GM19023 (cell line): ENCODE data around the gene TMPO.
"Not testable (repeated sequence)": the region's sequence is repeated elsewhere in the genome, so short reads cannot be mapped to it uniquely, and the experiment has no call there.

ENCODE experiments used
- ATAC-seq: cut with Tn5 transposase; IDR thresholded peaks from one replicate; pipeline ENCODE4 v1.9.1; 2021; ENCODE audit warnings: mild to moderate bottlenecking, moderate library complexity; ENCODE audit not compliant: unreplicated experiment

TMPO gene, protein sequence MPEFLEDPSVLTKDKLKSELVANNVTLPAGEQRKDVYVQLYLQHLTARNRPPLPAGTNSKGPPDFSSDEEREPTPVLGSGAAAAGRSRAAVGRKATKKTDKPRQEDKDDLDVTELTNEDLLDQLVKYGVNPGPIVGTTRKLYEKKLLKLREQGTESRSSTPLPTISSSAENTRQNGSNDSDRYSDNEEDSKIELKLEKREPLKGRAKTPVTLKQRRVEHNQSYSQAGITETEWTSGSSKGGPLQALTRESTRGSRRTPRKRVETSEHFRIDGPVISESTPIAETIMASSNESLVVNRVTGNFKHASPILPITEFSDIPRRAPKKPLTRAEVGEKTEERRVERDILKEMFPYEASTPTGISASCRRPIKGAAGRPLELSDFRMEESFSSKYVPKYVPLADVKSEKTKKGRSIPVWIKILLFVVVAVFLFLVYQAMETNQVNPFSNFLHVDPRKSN

GRCh38 chr12:98515287-98516110 lies at the start of gene TMPO:
Gene TMPO (plus strand): TSS chr12:98515590. CDS start chr12:98515868, 278 bp downstream.
- peak; percentile 83 for ATAC-seq

GRCh38 chr12:98465950-98466602 lies 49.3 kb upstream of the TMPO start:
- no peak for ATAC-seq

DNA sequence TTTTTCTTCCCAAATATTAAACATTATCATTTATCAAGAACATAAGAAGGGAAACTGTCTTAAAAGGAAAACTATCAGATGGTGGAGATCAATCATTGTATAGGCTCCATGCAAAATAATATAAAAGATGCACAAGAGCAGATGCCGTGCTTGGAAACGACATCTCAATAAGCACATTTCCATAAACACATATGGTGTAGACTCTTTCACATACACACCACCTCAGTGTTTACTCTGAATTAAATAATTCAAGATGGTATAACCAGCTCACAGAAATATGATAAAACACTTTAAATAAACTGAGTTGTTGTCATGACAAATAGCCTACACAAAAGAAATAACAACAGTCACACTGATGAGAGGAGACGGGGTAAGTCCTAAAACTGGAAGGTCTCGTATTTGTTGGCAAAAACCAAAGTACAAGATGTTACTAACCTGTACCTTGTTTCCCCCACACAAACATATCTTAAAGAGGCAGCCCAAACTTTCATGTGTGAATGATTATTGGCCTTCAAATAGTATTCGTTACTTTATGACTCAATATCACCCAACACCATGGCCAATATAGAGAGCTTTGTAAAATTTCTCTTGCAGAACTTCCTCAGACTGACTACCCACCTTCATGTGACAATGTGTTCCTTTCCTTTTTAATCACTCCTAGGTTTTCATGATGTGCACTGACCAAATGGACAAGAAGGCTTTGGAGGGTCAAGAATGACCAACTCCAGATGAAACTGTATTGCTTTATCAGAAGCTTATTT lies 48.6 kb upstream of the TMPO start:
- ATAC-seq: no peak

DNA sequence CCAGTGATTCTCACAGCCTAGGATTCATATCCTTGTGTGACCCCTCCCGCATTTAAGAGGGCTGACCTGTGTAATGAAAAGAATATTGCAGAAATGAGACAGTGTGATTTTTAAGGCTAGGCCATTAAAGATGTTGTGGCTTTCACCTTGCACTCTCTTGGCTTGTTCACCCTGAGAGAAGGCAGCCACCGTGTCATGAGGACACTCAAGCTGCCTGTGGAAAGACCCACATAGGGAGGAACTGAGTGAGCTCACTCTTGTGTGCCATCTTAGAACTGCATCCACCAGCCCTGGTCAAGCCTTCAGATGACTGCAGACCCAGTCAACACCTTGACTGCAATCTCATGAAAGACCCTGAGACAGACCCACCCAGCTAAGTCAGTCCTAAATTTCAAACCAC lies 46.3 kb upstream of the TMPO start:
- ATAC-seq: no peak

GRCh38 chr12:98470469-98471082 lies 44.8 kb upstream of the TMPO start:
- ATAC-seq: no peak

- no peak for ATAC-seq
These were observed 44.3 kb upstream of the TMPO start for GRCh38 chr12:98471085-98471484.

- no peak for ATAC-seq
These were observed 39.9 kb upstream of the TMPO start for GRCh38 chr12:98475565-98475908.

DNA sequence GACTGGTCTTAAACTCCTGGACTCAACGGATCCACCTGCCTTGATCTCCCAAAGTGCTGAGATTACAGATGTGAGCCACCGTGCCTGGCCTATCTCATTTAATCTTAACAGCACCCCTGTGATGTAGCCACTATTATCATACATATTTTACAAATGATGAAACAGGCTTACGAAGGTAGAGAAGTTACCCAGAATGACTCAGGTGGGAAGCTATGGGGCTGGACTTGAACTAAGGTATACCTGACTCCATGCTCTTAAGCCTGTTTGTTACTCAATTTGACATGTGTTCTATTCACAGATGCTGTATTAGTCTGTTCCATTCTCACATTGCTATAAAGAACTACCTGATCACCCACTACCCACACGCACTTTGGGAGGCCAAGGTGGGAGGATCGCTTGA lies 36.8 kb upstream of the TMPO start:
- ATAC-seq: no peak

GRCh38 chr12:98483621-98484503 lies 31.5 kb upstream of the TMPO start:
- no peak for ATAC-seq

- no peak for ATAC-seq
These were observed 29.5 kb upstream of the TMPO start for GRCh38 chr12:98485792-98486340.

DNA sequence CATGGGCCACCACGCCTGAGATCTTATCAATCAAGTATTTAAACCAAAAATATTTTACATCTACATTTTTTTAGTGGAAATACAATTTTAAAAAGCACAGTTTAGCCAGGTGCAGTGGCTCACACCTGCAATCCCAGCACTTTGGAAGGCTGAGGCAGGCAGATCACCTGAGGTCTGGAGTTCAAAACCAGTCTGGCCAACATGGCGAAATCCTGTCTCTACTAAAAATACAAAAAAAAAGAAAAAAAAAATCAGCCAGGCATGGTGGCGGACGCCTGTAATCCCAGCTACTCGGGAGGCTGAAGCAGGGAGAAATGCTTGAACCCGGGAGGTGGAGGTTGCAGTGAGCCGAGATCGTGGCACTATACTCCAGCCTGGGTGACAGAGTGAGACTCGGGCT lies 27.0 kb upstream of the TMPO start:
- ATAC-seq: not testable (repeated sequence)

DNA sequence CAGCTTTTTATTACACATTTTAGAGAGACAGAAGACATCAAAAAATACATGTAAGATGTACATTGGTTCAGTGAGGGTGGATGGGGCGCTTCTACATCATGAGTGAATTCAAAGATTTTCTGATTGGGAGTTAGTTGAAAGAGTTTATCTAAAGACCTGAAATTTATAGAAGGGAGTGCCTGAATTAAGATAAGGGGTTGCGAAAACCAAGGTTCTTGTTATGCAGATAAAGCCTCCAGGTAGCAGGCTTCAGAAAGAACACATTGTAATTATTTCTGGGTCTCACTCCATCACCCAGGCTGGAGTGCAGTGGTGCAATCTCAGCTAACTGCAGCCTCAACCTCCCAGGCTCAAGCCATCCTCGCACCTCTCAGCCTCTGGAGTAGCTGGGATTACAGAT lies 26.2 kb upstream of the TMPO start:
- no peak for ATAC-seq

DNA sequence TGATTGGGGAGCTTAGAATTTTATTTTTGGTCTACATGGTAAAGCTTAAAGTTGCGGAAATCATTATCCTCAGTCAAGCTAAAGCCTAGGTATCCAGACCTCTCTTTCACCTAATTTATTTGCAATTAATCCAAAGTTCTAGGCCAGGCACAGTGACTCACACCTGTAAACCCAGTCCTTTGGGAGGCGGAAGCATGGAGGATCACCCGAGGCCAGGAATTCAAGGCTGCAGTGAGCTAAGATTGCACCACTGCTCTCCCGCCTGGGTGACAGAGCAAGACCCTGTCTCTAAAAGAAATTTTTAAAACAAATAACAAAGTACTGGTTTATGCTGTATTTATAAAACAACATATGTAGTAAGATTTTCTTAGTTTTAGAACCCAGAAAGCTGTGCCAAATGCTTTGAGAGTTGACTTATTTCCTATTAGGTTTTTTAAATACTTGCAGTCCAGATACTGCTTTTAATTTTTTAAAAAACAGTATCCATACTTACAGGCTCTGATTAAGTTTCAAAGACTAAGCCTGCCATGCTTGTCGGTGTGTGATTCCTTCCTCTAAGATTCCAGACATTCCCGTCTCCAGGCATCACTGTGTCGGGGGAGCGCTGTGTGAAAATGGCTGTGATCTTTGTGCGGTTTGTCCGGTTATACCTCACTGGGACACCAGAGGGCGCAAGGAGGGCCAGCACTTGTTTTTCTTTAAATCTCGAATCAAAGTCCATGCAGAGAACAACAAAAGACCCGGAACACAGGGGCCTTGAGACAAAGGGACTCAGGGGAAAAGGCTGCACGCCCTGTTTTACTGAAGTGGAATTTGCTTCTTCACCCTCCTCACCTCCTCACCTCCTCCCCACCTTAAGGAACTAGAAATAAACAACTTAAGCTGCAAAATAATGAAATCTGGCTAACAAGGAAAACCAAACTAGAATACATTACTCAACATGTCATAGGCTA lies 24.6 kb upstream of the TMPO start:
- ATAC-seq: peak; percentile 86

DNA sequence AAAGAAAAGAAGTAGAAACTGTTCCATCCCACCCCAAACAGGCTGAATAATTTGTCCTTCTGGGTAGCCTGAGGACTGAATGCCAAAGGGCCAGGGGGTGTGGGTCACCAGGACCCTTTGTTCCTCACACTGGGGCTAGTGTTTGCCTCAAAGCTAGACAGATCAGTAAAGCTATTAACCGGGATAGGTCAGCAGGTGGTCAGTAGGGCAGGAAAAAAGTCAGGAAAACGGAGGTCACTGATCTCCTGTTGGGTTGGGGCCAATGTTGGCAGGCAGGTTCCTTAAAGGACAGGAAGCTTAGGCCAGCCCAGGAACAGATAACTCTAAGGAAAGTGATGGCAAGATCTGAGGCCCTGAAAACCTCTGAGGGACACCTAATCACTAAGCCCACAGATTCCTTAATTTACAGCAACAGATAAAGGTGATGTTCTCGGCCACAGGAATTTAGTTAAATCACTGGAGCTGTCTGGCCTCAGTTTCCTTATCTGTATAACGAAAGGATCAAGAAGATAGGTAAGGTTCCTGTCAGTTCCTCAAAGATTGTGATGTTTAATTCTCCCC lies 22.7 kb upstream of the TMPO start:
- ATAC-seq: no peak

DNA sequence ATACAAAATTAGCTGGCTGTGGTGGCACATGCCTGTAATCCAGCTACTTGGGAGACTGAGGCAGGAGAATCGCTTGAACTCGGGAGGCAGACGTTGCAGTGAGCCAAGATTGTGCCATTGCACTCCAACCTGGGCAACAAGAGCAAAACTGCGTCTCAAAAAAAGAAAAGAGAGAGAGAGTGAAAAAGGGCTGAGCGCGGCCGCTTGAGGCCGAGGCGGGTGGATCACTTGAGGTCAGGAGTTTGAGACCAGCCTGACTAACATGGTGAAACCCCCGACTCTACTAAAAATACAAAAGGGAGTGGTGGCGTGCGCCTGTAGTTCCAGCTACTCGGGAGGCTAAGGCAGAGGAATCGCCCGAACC lies 14.1 kb upstream of the TMPO start:
- not testable (repeated sequence) for ATAC-seq

GRCh38 chr12:98503342-98503591 lies 12.1 kb upstream of the TMPO start:
- ATAC-seq: peak; percentile 58

DNA sequence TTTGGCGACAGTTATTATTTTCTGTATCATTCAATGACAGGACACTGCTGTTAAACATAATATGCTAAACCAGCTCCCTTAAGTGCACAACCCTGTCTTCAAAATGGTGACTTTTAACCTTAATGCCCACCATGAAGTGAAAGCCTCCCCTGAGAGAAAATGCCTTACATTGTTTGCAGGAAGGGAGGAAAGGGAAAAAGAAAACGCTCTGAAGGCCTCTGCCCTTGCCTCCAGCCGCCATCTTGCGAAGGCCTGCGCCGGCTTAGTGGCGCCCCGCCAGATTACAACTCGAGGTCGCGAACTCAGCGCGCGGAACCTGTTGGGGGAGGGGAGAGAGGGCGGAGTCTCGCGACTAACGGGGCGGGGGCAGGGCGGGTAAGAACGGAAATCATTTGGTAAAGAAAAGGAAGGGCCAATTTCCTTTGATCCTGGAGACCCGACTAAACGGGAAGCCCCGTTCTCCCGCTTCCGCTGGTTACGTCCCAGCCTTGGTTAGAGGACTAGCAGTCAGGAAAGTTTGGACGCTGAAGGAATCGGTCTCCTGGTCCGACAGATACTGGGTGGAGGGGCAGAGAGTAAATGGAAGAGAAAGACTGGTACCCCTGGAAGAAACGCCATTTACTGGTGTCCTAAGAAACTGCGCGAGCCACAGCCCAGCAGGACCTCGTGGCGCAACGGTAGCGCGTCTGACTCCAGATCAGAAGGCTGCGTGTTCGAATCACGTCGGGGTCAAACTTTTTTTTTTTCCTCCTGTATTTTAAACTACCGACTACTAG lies 11.6 kb upstream of the TMPO start:
- ATAC-seq: peak; percentile 80

DNA sequence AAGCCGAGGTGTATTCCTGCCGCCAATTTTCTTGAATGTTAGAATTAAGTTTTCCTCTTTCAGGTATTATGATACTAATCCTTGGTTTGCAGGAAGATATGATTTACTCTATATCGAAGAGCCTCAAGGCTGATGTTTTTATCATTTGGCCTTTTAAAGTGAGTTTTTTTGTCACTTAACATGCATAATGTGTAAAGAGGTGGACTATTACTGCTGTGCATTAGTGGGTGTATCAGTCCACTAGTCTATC lies 11.1 kb upstream of the TMPO start:
- peak; percentile 2 for ATAC-seq
